ENCODE data around the gene NPDC1.

- TF ChIP-seq EP300 (IDR thresholded peaks at IDR 0.05; ENCODE audit: borderline replicate concordance), result no peak
- TF ChIP-seq CEBPB (IDR thresholded peaks at IDR 0.05), result no peak
- TF ChIP-seq USF1 (IDR thresholded peaks at IDR 0.05), result no peak
- TF ChIP-seq YY1 (IDR thresholded peaks at IDR 0.05; ENCODE audit: low read depth), result no peak
- no peak for TF ChIP-seq REST (IDR thresholded peaks at IDR 0.05; ENCODE audit: low read depth)
- TF ChIP-seq MAX (IDR thresholded peaks at IDR 0.05), result no peak
Observed at GRCh38 chr9:137073992-137074399, 28.0 kb upstream of the NPDC1 start.

All from Ishikawa (cell line).